ENCODE results near the gene SYNGR1. TPM values are rescaled to one million over a fixed set of nuclear protein-coding genes. Genes with fewer than 3 reads are reported as not detected.

SYNGR1 gene
- total RNA-seq, 1 experiment from 2014 or later = 47.7 TPM

DNA sequence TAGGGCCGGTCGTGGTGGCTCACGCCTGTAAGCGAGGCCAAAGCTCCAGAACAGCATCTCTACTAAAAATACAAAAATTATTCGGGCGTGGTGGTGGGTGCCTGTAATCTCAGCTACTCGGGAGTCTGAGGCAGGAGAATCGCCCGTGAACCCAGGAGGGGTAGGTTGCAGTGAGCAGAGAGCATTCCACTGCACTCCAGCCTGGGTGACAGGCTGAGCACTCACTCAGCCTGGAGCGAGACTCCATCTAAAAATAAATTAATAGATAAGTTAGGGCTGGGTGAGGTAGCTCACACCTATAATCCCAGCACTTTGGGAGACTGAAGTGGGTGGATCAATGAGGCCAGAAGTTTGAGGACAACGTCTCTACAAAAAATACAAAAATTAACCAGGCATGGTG lies 39.6 kb downstream of the SYNGR1 start:
- Histone ChIP-seq H3K79me2 (ENCODE audit: low read length) (no peaks in the 10 kb centered on the region), H3K9ac (ENCODE audit: low read length) (no peak overlapping the region), H3K4me3 (ENCODE audit: low read length) (no peak overlapping the region), H3K4me1 (ENCODE audit: low read length) (0 out of 2 replicates have a peak, but pooled peaks cover 2% of the 10 kb centered on the region), H3K9me3 (ENCODE audit: low read length) (no peaks in the 10 kb centered on the region), H3K4me2 (ENCODE audit: low read depth, low read length, poor library complexity, severe bottlenecking) (no peak overlapping the region), H3K9me2 (replicated peaks; ENCODE audit: insufficient read depth, low read length) (no peaks in the 10 kb centered on the region), H3K27me3 (ENCODE audit: low read length) (no peaks in the 10 kb centered on the region), H3K36me3 (ENCODE audit: insufficient read depth, low read length) (no peaks in the 10 kb centered on the region), H4K20me1 (ENCODE audit: insufficient read depth, low read depth, low read length) (no peaks in the 10 kb centered on the region), H3K27ac (ENCODE audit: low read length) (no peak overlapping the region), H2AFZ (ENCODE audit: low read length) (no peak overlapping the region)
- no peak for DNase-seq

DNA sequence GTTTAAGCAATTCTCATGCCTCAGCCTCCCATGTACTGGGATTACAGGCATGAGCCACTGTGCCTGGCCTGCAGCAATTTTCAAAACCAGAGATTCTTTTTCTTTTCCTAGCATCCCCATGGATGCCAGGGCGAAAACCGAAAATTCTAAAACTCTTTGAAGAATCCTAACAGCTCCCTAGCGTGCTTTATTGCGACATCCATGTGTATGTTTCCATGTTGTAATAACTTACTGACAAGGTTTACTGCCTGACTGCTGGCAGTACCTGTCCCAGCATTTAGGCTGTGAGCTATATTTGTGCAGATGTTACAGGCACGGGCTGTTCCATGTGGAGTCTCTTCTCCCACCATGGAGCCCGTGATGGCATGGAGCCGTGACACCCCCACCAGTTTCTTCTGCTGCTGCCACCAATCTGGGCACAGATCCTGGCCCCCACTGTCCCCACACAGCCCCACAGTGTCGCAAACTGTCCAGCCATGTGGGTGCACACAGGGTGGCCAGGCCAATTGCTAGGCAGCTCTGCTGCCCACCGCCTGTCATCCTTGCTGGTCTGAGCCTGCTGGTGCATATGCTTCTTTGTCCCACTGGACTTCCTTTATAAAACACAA lies 42.7 kb downstream of the SYNGR1 start:
- Histone ChIP-seq H4K20me1 (ENCODE audit: insufficient read depth, low read depth, low read length) (no peaks in the 10 kb centered on the region), H3K9me3 (ENCODE audit: low read length) (no peaks in the 10 kb centered on the region), H3K9me2 (replicated peaks; ENCODE audit: insufficient read depth, low read length) (no peaks in the 10 kb centered on the region), H3K27ac (ENCODE audit: low read length) (no peak overlapping the region), H3K4me2 (ENCODE audit: low read depth, low read length, poor library complexity, severe bottlenecking) (no peak overlapping the region), H2AFZ (ENCODE audit: low read length) (no peak overlapping the region), H3K9ac (ENCODE audit: low read length) (no peak overlapping the region), H3K79me2 (ENCODE audit: low read length) (no peaks in the 10 kb centered on the region), H3K4me3 (ENCODE audit: low read length) (no peak overlapping the region), H3K36me3 (ENCODE audit: insufficient read depth, low read length) (no peaks in the 10 kb centered on the region), H3K27me3 (ENCODE audit: low read length) (no peaks in the 10 kb centered on the region), H3K4me1 (ENCODE audit: low read length) (no peaks in the 10 kb centered on the region)
- DNase-seq = no peak

DNA sequence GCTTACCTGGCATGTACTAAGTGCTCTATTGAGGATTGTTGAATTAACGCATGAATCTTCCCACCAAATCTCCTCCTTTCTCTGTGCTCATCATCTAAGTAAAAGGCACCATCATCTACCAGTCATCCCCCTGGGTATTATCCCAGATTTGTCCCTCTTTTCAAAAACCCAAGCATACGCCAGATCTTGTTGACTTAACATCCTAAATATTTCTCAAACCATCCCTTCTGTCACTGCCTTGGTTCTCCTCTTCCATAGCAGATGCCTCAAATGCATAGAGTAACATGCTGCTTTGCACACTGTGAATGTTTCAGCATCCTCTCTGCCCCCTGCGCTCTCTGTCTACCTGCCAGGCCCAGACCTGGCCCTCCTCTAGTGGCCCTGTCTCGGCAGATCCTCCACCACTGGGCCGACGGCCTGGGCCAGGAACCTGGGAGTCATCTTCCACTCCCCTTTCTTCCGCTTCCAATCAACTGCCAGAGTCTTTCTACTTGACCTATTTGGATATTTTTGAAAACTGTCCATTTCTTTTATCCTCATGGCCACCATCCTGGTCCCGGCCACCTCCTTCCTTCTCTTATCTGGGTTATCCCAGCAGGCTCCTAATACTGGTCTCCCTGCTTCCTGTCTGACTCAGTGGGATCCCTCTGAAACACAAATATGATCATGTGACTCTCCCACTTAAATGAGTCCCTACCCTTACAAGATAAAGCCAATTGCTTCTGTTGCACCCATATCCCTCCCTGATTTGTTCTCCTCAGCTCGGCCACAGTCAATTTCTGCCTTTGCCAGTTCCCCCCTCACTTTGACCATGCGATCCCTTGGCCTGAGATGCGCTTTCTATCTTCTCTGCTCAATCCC lies 46.4 kb downstream of the SYNGR1 start:
- Histone ChIP-seq H3K79me2 (ENCODE audit: low read length) (peaks cover 15% of the 10 kb centered on the region), H3K27ac (ENCODE audit: low read length) (no peak overlapping the region), H3K9ac (ENCODE audit: low read length) (no peak overlapping the region), H3K4me1 (ENCODE audit: low read length) (peaks cover 15% of the 10 kb centered on the region), H3K4me3 (ENCODE audit: low read length) (no peak overlapping the region), H4K20me1 (ENCODE audit: insufficient read depth, low read depth, low read length) (no peaks in the 10 kb centered on the region), H3K9me2 (replicated peaks; ENCODE audit: insufficient read depth, low read length) (no peaks in the 10 kb centered on the region), H3K4me2 (ENCODE audit: low read depth, low read length, poor library complexity, severe bottlenecking) (no peak overlapping the region), H3K27me3 (ENCODE audit: low read length) (no peaks in the 10 kb centered on the region), H3K9me3 (ENCODE audit: low read length) (no peaks in the 10 kb centered on the region), H2AFZ (ENCODE audit: low read length) (no peak overlapping the region), H3K36me3 (ENCODE audit: insufficient read depth, low read length) (no peaks in the 10 kb centered on the region)
- no peak for DNase-seq

DNA sequence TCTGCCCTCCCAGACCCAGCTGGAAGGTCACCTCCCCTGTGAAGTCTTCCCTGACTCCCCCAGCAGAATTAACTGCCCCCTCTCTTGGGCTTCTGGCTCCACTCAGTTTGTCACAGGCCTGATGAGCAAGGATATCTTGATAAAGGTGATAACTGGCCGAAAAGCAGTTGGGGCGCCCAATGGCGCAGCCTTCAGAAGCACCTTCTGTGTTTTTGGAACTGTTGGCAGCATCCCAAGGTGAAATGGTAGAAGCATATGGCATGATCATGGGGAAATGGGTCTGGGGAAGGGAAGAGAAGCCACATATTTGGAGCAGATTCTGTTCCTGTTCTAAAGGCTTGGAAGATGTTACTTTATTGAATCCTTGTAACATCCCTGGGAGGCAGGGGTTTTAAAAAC lies 47.0 kb downstream of the SYNGR1 start:
- Histone ChIP-seq H3K9ac (ENCODE audit: low read length) (no peak overlapping the region), H3K27ac (ENCODE audit: low read length) (no peak overlapping the region), H3K9me2 (replicated peaks; ENCODE audit: insufficient read depth, low read length) (no peaks in the 10 kb centered on the region), H4K20me1 (ENCODE audit: insufficient read depth, low read depth, low read length) (no peaks in the 10 kb centered on the region), H2AFZ (ENCODE audit: low read length) (no peak overlapping the region), H3K4me2 (ENCODE audit: low read depth, low read length, poor library complexity, severe bottlenecking) (no peak overlapping the region), H3K79me2 (ENCODE audit: low read length) (peaks cover 21% of the 10 kb centered on the region), H3K4me3 (ENCODE audit: low read length) (no peak overlapping the region), H3K9me3 (ENCODE audit: low read length) (no peaks in the 10 kb centered on the region), H3K36me3 (ENCODE audit: insufficient read depth, low read length) (no peaks in the 10 kb centered on the region), H3K27me3 (ENCODE audit: low read length) (no peaks in the 10 kb centered on the region), H3K4me1 (ENCODE audit: low read length) (peaks cover 17% of the 10 kb centered on the region)
- no peak for DNase-seq

DNA sequence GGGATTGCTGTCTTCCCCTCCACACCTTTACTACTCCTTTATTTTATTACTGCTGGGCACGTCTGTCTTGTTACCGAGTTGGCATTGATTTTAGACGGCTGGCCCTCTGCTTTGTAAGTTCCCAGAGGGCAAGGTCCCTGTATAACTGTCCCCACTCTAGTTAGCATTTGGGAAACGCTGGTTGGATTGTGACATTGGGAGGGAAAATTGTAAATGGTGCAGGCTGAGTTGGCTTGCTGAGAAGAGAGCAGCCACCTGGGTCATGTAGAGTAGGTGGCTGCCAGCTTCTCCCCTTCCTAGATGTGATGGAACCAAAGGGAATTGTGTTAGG lies 51.5 kb downstream of the SYNGR1 start:
- Histone ChIP-seq H3K4me2 (ENCODE audit: low read depth, low read length, poor library complexity, severe bottlenecking) (no peak overlapping the region), H3K9me2 (replicated peaks; ENCODE audit: insufficient read depth, low read length) (no peaks in the 10 kb centered on the region), H3K79me2 (ENCODE audit: low read length) (peaks cover 56% of the 10 kb centered on the region), H3K27me3 (ENCODE audit: low read length) (no peaks in the 10 kb centered on the region), H3K36me3 (ENCODE audit: insufficient read depth, low read length) (no peaks in the 10 kb centered on the region; the same call in 1 of the 2 replicates), H3K27ac (ENCODE audit: low read length) (no peak overlapping the region), H3K4me1 (ENCODE audit: low read length) (peaks cover 17% of the 10 kb centered on the region), H4K20me1 (ENCODE audit: insufficient read depth, low read depth, low read length) (no peaks in the 10 kb centered on the region), H3K9me3 (ENCODE audit: low read length) (no peaks in the 10 kb centered on the region), H3K9ac (ENCODE audit: low read length) (no peak overlapping the region), H2AFZ (ENCODE audit: low read length) (no peak overlapping the region), H3K4me3 (ENCODE audit: low read length) (no peak overlapping the region)
- no peak for DNase-seq

DNA sequence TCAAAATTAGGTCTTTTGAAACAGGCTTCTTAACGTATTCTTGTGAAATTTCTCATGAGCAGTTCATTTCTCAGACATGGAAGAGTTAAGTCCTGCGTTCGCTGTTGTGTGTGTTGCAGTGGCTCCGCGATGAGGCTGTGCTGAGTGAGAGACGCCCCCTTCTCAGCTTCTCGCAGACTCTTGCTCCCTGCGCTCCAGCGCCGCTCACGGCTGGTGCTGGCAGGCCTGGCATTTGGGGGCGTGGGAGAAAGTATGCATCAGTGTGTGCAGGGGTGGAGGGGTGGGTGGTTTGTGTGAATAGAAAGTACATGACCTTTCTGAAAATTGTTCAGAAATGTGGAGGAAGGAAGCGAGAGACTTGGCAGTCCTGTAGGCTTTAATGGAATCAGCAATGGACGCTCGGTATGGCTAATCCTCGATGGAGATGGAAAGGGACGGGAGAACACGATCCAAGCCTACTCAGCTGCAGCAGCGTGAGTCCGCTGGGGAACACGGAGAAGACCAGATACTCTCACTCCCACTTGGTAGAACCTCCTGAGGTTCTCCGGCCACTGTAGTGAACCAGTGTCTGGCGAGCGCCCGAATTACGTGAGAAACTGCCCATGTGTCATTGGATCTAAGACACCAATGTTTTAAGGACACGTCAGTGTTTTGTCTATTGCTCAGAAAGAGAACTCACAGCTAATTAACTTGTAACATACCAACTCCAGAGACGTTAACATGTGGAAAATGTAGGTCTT lies 55.7 kb downstream of the SYNGR1 start:
- Histone ChIP-seq H3K79me2 (ENCODE audit: low read length) (peaks cover 82% of the 10 kb centered on the region), H3K4me1 (ENCODE audit: low read length) (peaks cover 15% of the 10 kb centered on the region), H3K4me3 (ENCODE audit: low read length) (no peak overlapping the region), H3K27me3 (ENCODE audit: low read length) (no peaks in the 10 kb centered on the region), H2AFZ (ENCODE audit: low read length) (no peak overlapping the region), H3K27ac (ENCODE audit: low read length) (no peak overlapping the region), H4K20me1 (ENCODE audit: insufficient read depth, low read depth, low read length) (no peaks in the 10 kb centered on the region), H3K36me3 (ENCODE audit: insufficient read depth, low read length) (no peaks in the 10 kb centered on the region; the same call in 1 of the 2 replicates), H3K9me3 (ENCODE audit: low read length) (no peaks in the 10 kb centered on the region), H3K9ac (ENCODE audit: low read length) (no peak overlapping the region), H3K9me2 (replicated peaks; ENCODE audit: insufficient read depth, low read length) (no peaks in the 10 kb centered on the region), H3K4me2 (ENCODE audit: low read depth, low read length, poor library complexity, severe bottlenecking) (no peak overlapping the region)
- no peak for DNase-seq

DNA sequence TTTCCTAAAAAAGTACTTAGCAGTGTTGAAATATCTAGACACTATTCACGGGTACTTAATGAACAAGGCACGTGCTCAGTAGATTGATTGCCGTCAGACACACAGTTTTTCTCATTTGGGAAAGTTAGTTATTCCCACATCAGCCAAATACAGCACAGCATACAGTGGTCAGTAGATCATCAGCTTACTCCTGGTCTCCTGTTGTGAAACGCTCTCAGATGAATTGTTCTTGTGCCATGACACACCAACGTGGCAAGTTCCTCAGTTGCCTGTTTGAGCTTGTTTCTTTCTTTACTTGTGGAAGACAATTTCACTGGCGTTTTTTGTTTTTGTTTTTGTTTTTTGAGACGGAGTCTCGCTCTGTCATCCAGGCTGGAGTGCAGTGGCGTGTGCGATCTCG lies 58.4 kb downstream of the SYNGR1 start:
- no peak overlapping the region for H3K4me2 ChIP-seq (ENCODE audit: low read depth, low read length, poor library complexity, severe bottlenecking)
- H3K9me3 ChIP-seq (ENCODE audit: low read length) = no peaks in the 10 kb centered on the region
- no peaks in the 10 kb centered on the region for H4K20me1 ChIP-seq (ENCODE audit: insufficient read depth, low read depth, low read length)
- H3K9me2 ChIP-seq (replicated peaks; ENCODE audit: insufficient read depth, low read length) = no peaks in the 10 kb centered on the region
- H3K4me3 ChIP-seq (ENCODE audit: low read length) = no peak overlapping the region
- H2AFZ ChIP-seq (ENCODE audit: low read length) = no peak overlapping the region
- H3K79me2 ChIP-seq (ENCODE audit: low read length) = peaks cover 70% of the 10 kb centered on the region
- no peak for DNase-seq
- H3K4me1 ChIP-seq (ENCODE audit: low read length) = peaks cover 22% of the 10 kb centered on the region
- no peaks in the 10 kb centered on the region for H3K27me3 ChIP-seq (ENCODE audit: low read length)
- H3K9ac ChIP-seq (ENCODE audit: low read length) = no peak overlapping the region
- H3K36me3 ChIP-seq (ENCODE audit: insufficient read depth, low read length) = no peaks in the 10 kb centered on the region; the same call in 1 of the 2 replicates
- H3K27ac ChIP-seq (ENCODE audit: low read length) = no peak overlapping the region; the same call in 1 of the 2 replicates

DNA sequence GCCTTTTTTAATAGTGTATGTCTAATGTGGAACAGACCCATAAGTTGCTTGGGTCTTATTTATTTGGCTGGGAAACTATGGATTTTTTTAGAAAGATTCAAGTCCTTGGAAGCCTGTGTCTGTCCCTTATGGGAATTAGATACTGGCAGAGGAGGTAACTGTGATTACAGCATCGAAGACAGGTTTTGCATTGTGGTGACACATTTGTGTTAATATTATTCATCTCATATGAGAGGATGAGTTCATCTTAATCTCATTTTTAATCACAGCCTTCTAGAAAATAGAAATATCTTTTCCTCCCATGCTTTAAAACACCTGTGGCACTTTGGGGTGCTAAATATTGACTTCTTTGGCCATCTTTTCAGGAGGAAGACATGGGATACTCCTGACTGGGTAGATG lies 59.0 kb downstream of the SYNGR1 start:
- Histone ChIP-seq H3K79me2 (ENCODE audit: low read length) (peaks cover 73% of the 10 kb centered on the region), H3K9me3 (ENCODE audit: low read length) (no peaks in the 10 kb centered on the region), H3K27me3 (ENCODE audit: low read length) (no peaks in the 10 kb centered on the region), H4K20me1 (ENCODE audit: insufficient read depth, low read depth, low read length) (no peaks in the 10 kb centered on the region), H3K36me3 (ENCODE audit: insufficient read depth, low read length) (no peaks in the 10 kb centered on the region; the same call in 1 of the 2 replicates), H3K4me3 (ENCODE audit: low read length) (no peak overlapping the region), H3K27ac (ENCODE audit: low read length) (no peak overlapping the region), H3K4me2 (ENCODE audit: low read depth, low read length, poor library complexity, severe bottlenecking) (no peak overlapping the region), H3K9ac (ENCODE audit: low read length) (no peak overlapping the region), H3K4me1 (ENCODE audit: low read length) (peaks cover 22% of the 10 kb centered on the region), H3K9me2 (replicated peaks; ENCODE audit: insufficient read depth, low read length) (no peaks in the 10 kb centered on the region), H2AFZ (ENCODE audit: low read length) (no peak overlapping the region)
- DNase-seq = no peak
